T47D (cell line): ENCODE measurements around the gene SGIP1.

Experiments
- DNase-seq, 2 experiments: peaks; one replicate each; pipeline versions ENCODE4 v3.0.0 to v3.0.0-alpha.2; 2011 to 2012; ENCODE audit warnings: low read depth in 1 of 2, low spot score in 1 of 2
- JUND ChIP-seq: IDR thresholded peaks from 2 replicates; pipeline ENCODE4 v1.6.1; 2012; ENCODE audit warnings: low read depth
- in situ Hi-C: cut with HindIII; loops from 2 replicates; pipeline ENCODE4 v1.10.0; 2016; ENCODE audit warnings: low sequenced_read_pairs, low pct_unique_long_range_greater_than_20kb

SGIP1 gene

DNA sequence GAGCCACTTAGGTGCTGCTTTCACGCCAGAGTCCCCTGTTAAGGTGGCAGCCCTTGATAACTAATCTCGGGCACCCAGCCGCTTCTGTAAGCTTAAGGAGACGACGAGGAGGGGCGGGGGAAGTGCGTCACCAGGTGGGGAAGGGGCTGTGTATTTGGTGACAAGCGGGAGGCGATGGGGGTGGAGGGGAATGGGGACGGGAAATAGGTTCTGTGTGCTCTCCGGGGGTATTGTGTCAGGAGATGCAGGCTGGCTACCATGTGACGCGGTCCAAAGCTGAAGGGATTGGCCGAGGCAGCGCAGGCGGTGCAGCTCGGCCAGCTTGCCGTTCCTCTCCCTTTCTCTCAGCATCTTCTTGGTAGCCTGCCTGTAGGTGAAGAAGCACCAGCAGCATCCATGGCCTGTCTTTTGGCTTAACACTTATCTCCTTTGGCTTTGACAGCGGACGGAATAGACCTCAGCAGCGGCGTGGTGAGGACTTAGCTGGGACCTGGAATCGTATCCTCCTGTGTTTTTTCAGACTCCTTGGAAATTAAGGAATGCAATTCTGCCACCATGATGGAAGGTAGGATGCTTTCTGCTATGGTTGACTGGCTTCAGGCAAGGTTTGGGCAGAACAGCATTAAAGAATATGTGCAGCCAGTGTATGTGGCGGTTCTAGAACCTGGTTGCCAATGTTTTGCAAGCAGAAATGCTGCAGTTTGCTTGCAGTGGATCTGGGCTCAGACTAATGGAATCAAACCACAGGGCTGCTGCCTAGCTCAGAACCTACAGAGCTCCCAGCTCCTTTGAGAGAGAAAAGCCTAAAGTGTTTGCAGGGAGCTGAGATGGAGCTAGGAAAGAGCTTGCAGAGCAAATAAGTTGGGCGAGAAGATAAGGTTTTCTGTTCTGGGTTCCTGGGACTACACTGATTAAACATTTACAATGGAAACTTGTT lies at the start of gene SGIP1:
Gene SGIP1 (plus strand): TSS at position 350 of the 937 bp plus-strand sequence. CDS start 206 bp downstream, at position 556.
- in situ Hi-C loops: no loop called here
- no peak for TF ChIP-seq JUND
- DNase-seq: no peak

GRCh38 chr1:66489151-66489550 lies 44.8 kb upstream of the SGIP1 start:
- in situ Hi-C loops: no loop called here
- DNase-seq: no peak
- TF ChIP-seq JUND: no peak

DNA sequence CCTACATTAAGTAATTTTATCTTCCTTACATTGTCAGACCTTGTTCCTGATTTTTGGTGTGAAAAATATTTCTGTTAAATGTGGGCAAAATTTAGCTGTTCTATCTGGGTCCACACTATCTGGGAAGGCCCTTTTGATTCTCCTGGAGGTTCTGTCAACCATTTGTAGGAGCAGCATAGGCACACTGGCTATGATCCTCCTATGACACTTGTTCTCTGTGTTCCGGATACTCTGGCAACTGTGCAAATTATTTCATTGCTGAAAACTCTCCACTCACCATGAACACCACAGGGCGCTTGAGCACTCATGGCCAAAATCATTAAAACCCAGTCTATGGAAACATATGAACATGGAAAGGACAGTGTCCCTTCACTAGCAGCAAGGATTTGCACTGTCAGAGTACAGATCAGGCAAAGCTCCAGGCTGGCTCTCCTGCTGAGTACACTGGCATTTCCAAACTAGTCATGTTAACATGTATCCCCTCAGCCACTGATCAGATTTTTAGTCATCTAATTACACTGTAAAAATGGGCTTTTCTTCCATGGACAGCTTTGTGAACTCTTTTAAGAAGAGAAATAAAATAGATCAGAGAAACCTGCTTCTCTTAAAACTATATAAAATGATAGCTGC lies 43.9 kb upstream of the SGIP1 start:
- no peak for DNase-seq
- in situ Hi-C loops: no loop called here
- TF ChIP-seq JUND: no peak

GRCh38 chr1:66490816-66491215 lies 43.1 kb upstream of the SGIP1 start:
- no peak for TF ChIP-seq JUND
- in situ Hi-C loops: no loop called here
- no peak for DNase-seq

DNA sequence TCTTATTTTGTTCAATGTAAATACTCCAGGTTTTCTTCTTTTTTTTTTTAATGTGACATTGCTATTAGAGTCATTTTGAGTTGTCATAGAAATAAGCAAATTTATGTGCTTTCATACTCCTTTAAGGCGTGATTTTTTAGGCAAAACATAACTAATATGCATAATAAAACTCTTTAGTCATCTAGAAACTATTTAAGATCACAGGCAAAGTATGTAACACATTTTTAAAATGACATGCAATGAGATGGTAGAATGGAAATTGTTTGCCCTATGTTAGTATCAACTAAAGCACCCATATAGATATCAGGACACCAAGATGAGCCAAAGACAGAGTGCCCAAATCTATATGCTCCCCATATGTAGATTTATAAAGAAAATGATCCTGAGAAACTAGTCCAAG lies 41.5 kb upstream of the SGIP1 start:
- no peak for DNase-seq
- in situ Hi-C loops: no loop called here
- no peak for TF ChIP-seq JUND

- no peak for TF ChIP-seq JUND
- in situ Hi-C loops: no loop called here
- no peak for DNase-seq
Observed at GRCh38 chr1:66493731-66494130, 40.2 kb upstream of the SGIP1 start.

- in situ Hi-C loops: no loop called here
- DNase-seq: no peak
- no peak for TF ChIP-seq JUND
Observed at GRCh38 chr1:66494482-66494881, 39.5 kb upstream of the SGIP1 start.

DNA sequence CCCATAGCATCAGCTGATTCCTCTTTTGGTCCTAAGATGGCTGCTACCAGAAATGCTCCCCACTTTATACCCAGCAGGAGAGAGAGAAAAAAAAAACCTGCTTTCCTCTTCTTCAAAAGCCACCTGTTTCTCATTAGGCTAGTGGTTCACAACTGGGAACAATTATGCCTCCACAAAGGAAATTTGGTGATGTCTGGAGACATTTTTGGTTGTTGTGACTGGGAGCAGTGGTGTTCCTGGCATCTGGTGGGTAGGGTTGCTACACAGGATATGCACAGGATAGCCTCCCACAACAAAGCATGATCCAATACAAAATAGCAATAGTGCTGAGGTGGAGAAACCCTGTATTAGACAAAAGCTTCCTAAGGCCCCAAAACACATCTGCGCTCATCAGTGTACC lies 38.5 kb upstream of the SGIP1 start:
- TF ChIP-seq JUND: no peak
- in situ Hi-C loops: no loop called here
- no peak for DNase-seq

GRCh38 chr1:66497910-66498309 lies 36.0 kb upstream of the SGIP1 start:
- no peak for DNase-seq
- TF ChIP-seq JUND: no peak
- in situ Hi-C loops: no loop called here

- TF ChIP-seq JUND: no peak
- in situ Hi-C loops: no loop called here
Observed at GRCh38 chr1:66500301-66500700, 33.7 kb upstream of the SGIP1 start.

GRCh38 chr1:66502086-66502485 lies 31.9 kb upstream of the SGIP1 start:
- in situ Hi-C loops: no loop called here
- no peak for DNase-seq
- no peak for TF ChIP-seq JUND

More at GRCh38 chr1:66500301-66500700, 33.7 kb upstream of the SGIP1 start:
- no peak for DNase-seq

GRCh38 chr1:66503841-66504470 lies 30.0 kb upstream of the SGIP1 start:
- no peak for TF ChIP-seq JUND
- peak in 1 of 2 experiments; percentile 65 for DNase-seq
- in situ Hi-C loops: no loop called here
